GM18508 (cell line): ENCODE results near the gene SSH3.

Source experiments
- ATAC-seq: cut with Tn5 transposase; IDR thresholded peaks from one replicate; pipeline ENCODE4 v1.9.1; 2021; ENCODE audit warnings: moderate number of reproducible peaks; ENCODE audit not compliant: insufficient read depth, unreplicated experiment

SSH3 gene

GRCh38 chr11:67345247-67345919 is 42.1 kb downstream of the SSH3 start:
- no peak for ATAC-seq

GRCh38 chr11:67345920-67346819 is 42.8 kb downstream of the SSH3 start:
- no peak for ATAC-seq

- no peak for ATAC-seq
These were observed 44.8 kb downstream of the SSH3 start for GRCh38 chr11:67347964-67348749.

- no peak for ATAC-seq
These were observed 45.7 kb downstream of the SSH3 start for GRCh38 chr11:67349036-67349435.

GRCh38 chr11:67349457-67349856 is 46.1 kb downstream of the SSH3 start:
- ATAC-seq: no peak

- no peak for ATAC-seq
These were observed 46.7 kb downstream of the SSH3 start for GRCh38 chr11:67349928-67350465.

GRCh38 chr11:67351275-67352005 is 48.1 kb downstream of the SSH3 start:
- no peak for ATAC-seq

GRCh38 chr11:67352546-67353316 is 49.4 kb downstream of the SSH3 start:
- ATAC-seq: peak; percentile 4

- peak; percentile 49 for ATAC-seq
These were observed 50.2 kb downstream of the SSH3 start, which contains the start of gene POLD4 for GRCh38 chr11:67353317-67354074. Gene POLD4 (minus strand): TSS chr11:67353546. CDS start chr11:67353399, 147 bp downstream.

GRCh38 chr11:67354075-67355022 is 51.0 kb downstream of the SSH3 start:
- no peak for ATAC-seq

GRCh38 chr11:67355023-67355793 is 51.9 kb downstream of the SSH3 start:
- ATAC-seq: no peak

GRCh38 chr11:67355794-67356386 is 52.6 kb downstream of the SSH3 start:
- no peak for ATAC-seq

- ATAC-seq: no peak
These were observed 53.1 kb downstream of the SSH3 start for GRCh38 chr11:67356387-67356863.

- no peak for ATAC-seq
These were observed 53.7 kb downstream of the SSH3 start for GRCh38 chr11:67356864-67357561.
